B cell (primary cell): Measurements from ENCODE around the gene ZDHHC14.

Experiments
- CTCF ChIP-seq: fragments of 200-600 bp; IDR thresholded peaks from one replicate; pipeline ENCODE4 v1.8.0; 2022; ENCODE audit warnings: antibody characterized with exemption, mild to moderate bottlenecking
- EZH2 ChIP-seq: IDR thresholded peaks from 2 replicates; pipeline ENCODE4 v1.6.1; 2012; ENCODE audit warnings: borderline replicate concordance, low read depth, mild to moderate bottlenecking, moderate library complexity, low read length; ENCODE audit not compliant: insufficient read depth, poor library complexity, severe bottlenecking

GRCh38 chr6:157726892-157727628 lies 346.1 kb downstream of the ZDHHC14 start:
- TF ChIP-seq CTCF = no peak
- TF ChIP-seq EZH2 = no peak
